PC-3 (cell line): ENCODE data around the gene FAM89B. TPM values are rescaled to one million over a fixed set of nuclear protein-coding genes. Genes with fewer than 3 reads are reported as not detected.

Experiments used
- ATAC-seq: fragments of 200-7000 bp; cut with Tn5 transposase; 2 replicates; pipeline ENCODE4 v1.9.1; 2020; ENCODE audit warnings: mild to moderate bottlenecking, moderate library complexity
- BruUV-seq: library from RNA; stranded (reverse); fragments of 400-500 nt; replicated peaks from 2 replicates; lab custom pipeline; 2021; lab: Mats Ljungman, UMichigan
- CTCF ChIA-PET: fragments of 300-600 bp; sonication (Branson Sonifier 250); formaldehyde crosslinking; loops from one replicate; lab custom pipeline; 2022; ENCODE audit warnings: antibody characterized with exemption; lab: Charles Lee
- POLR2A ChIA-PET: fragments of 300-600 bp; sonication (Branson Sonifier 250); formaldehyde crosslinking; loops from one replicate; lab custom pipeline; 2022; ENCODE audit warnings: antibody characterized with exemption; ENCODE audit not compliant: unreplicated experiment; lab: Charles Lee
- DNase-seq: peaks from one replicate; pipeline ENCODE4 v3.0.0-alpha.2; 2015
- H2AFZ ChIP-seq: fragments of 300-600 bp; sonication (generic); 2 replicates; pipeline ENCODE4 v1.6.0; 2016; ENCODE audit warnings: antibody characterized with exemption, low read length
- H3F3A ChIP-seq: fragments of 300-600 bp; sonication (generic); one replicate; pipeline ENCODE4 v1.6.0; 2017; ENCODE audit warnings: antibody characterized with exemption, low read length, control low read depth, mild to moderate bottlenecking; ENCODE audit not compliant: unreplicated experiment
- H3K27ac ChIP-seq: fragments of 300-600 bp; sonication (generic); 2 replicates; pipeline ENCODE4 v1.5.1; 2016; ENCODE audit warnings: mild to moderate bottlenecking, low read length
- H3K27me3 ChIP-seq: fragments of 300-600 bp; sonication (generic); 2 replicates; pipeline ENCODE4 v1.6.1; 2016; ENCODE audit warnings: low read length, mixed read lengths
- H3K36me3 ChIP-seq: fragments of 300-600 bp; sonication (generic); 2 replicates; pipeline ENCODE4 v1.6.1; 2016; ENCODE audit warnings: low read depth, mixed run types, low read length, mixed read lengths
- H3K4me1 ChIP-seq: fragments of 300-600 bp; sonication (generic); 2 replicates; pipeline ENCODE4 v1.5.1; 2016; ENCODE audit warnings: low read length; ENCODE audit not compliant: insufficient read depth
- H3K4me2 ChIP-seq: fragments of 300-600 bp; sonication (generic); 2 replicates; pipeline ENCODE4 v1.6.0; 2016; ENCODE audit warnings: low read length
- H3K4me3 ChIP-seq: fragments of 300-600 bp; sonication (generic); 2 replicates; pipeline ENCODE4 v1.5.1; 2016; ENCODE audit warnings: mild to moderate bottlenecking, low read length, mixed read lengths
- H3K79me2 ChIP-seq: fragments of 300-600 bp; sonication (generic); 2 replicates; pipeline ENCODE4 v1.6.1; 2017; ENCODE audit warnings: low read length, mixed read lengths
- H3K9ac ChIP-seq: fragments of 300-600 bp; sonication (generic); 2 replicates; pipeline ENCODE4 v1.6.0; 2016; ENCODE audit warnings: mild to moderate bottlenecking, low read length
- H3K9me2 ChIP-seq: fragments of 300-600 bp; sonication (generic); replicated peaks from 2 replicates; pipeline ENCODE4 v1.6.1; 2016; ENCODE audit warnings: mixed run types, low read length, mixed read lengths
- H3K9me3 ChIP-seq: fragments of 300-600 bp; sonication (generic); 2 replicates; pipeline ENCODE4 v1.6.1; 2016; ENCODE audit warnings: low read length, mixed read lengths
- H4K20me1 ChIP-seq: fragments of 300-600 bp; sonication (generic); 2 replicates; pipeline ENCODE4 v1.6.1; 2016; ENCODE audit warnings: low read length, mixed read lengths
- CTCF ChIP-seq: fragments of 300-600 bp; sonication (generic); conservative IDR thresholded peaks from 2 replicates; pipeline ENCODE4 v1.5.1; 2017; ENCODE audit warnings: antibody characterized with exemption, low read depth, mild to moderate bottlenecking, low read length
- EZH2 ChIP-seq: fragments of 300-600 bp; sonication (generic); IDR thresholded peaks from one replicate; pipeline ENCODE4 v1.6.1; 2017; ENCODE audit warnings: antibody characterized with exemption, mild to moderate bottlenecking, low read length; ENCODE audit not compliant: unreplicated experiment
- EZH2phosphoT487 ChIP-seq: fragments of 300-600 bp; sonication (generic); IDR thresholded peaks from 2 replicates; pipeline ENCODE4 v1.6.1; 2018; ENCODE audit warnings: mild to moderate bottlenecking, antibody characterized with exemption, low read length, borderline replicate concordance
- intact Hi-C: fragments of 100-400 bp; cut with micrococcal nuclease; formaldehyde crosslinking; loops from 2 replicates; pipeline ENCODE4 v1.9.0; 2023
- total RNA-seq: library from RNA; depleted of rRNA; stranded (reverse); fragments of >200 nt; gene quantifications from 2 replicates; pipeline ENCODE4 v1.2.3, GENCODE V29; 2014

FAM89B gene
- total RNA-seq, 1 experiment from 2014 or later, result 76.3 TPM

DNA sequence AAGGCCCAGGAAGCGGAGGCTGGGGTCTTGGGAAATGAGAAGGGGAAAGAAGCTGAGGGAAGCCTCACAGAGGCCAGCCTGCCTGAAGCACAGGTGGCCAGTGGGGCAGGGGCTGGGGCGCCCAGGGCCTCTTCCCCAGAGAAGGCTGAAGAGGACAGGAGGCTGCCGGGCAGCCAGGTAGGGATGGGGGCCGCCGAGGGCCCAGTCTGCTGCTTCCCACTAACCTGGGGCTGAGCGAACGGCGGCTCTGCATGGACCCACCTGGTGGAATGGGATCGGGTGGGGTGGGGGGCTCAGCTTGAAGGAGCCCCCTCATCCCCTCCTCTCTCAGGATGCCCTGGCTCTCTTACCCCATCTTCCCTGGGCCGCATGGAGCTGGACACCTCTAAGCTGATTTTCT, 11.3 kb downstream of the FAM89B start:
- H3K36me3 ChIP-seq, result peaks cover 8% of the 10 kb centered on the region
- CTCF ChIA-PET, result no interaction called here
- ATAC-seq, result no peak

DNA sequence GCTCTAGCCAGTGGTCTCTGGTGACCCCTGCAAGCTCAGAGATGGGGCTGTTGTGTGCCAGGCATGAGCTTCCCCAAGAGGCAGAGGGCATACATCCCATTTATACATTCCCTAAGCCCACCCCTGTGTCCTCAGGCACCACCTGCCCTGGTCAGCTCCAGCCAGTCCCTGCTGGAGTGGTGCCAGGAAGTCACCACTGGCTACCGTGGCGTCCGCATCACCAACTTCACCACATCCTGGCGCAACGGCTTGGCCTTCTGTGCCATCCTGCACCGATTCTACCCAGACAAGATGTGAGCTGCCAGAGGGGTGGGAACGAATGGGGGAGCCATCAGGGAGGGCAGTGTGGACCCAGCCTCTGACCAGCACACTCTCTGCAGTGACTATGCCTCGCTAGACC, 11.8 kb downstream of the FAM89B start:
- ChIA-PET CTCF (no interaction called here), POLR2A (no interaction called here)
- Histone ChIP-seq H3K9me2 (no peaks in the 10 kb centered on the region), H3K79me2 (no peaks in the 10 kb centered on the region), H3K9me3 (no peaks in the 10 kb centered on the region), H3K9ac (no peak overlapping the region), H4K20me1 (no peaks in the 10 kb centered on the region), H3K4me1 (no peaks in the 10 kb centered on the region), H3F3A (no peaks in the 10 kb centered on the region), H3K4me2 (no peak overlapping the region), H2AFZ (no peak overlapping the region), H3K27ac (no peak overlapping the region), H3K4me3 (no peak overlapping the region), H3K27me3 (no peaks in the 10 kb centered on the region), H3K36me3 (peaks cover 8% of the 10 kb centered on the region)
- ATAC-seq, result no peak
- intact Hi-C loops, result no loop called here
- no peak for TF ChIP-seq CTCF
- TF ChIP-seq EZH2phosphoT487, result no peak
- TF ChIP-seq EZH2, result no peak
- no TSS peak for BruUV-seq
- DNase-seq, result no peak

More for the DNA sequence above, 11.3 kb downstream of the FAM89B start:
- Histone ChIP-seq H3K9ac (no peak overlapping the region), H3K4me2 (no peak overlapping the region), H4K20me1 (no peaks in the 10 kb centered on the region), H3K9me3 (no peaks in the 10 kb centered on the region), H3K4me1 (no peaks in the 10 kb centered on the region), H3K27ac (no peak overlapping the region), H3K4me3 (no peak overlapping the region), H3K27me3 (no peaks in the 10 kb centered on the region), H2AFZ (no peak overlapping the region), H3K9me2 (no peaks in the 10 kb centered on the region), H3F3A (no peaks in the 10 kb centered on the region), H3K79me2 (peaks cover 1% of the 10 kb centered on the region; the same call in 1 of the 2 replicates)
- no peak for DNase-seq
- POLR2A ChIA-PET, result no interaction called here
- intact Hi-C loops, result no loop called here
- no peak for TF ChIP-seq EZH2
- no peak for TF ChIP-seq CTCF
- TF ChIP-seq EZH2phosphoT487, result no peak
- no TSS peak for BruUV-seq

DNA sequence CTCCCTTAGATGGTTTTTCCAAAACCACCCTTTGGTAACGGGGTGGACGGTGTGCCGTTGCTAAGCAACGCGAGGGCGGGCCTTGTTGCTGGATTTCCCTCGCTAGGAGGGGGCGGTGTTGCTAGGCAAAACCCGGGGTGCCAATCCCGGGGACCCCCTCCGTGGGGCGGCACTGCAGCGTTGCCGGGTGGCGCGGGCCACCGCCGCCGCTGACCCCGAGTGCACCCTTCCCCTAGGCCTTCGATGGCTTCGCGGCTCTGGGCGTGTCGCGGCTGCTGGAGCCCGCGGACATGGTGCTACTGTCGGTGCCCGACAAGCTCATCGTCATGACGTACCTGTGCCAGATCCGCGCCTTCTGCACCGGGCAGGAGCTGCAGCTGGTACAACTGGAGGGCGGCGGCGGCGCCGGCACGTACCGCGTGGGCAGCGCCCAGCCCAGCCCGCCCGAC, 12.4 kb downstream of the FAM89B start:
- Histone ChIP-seq H4K20me1 (no peaks in the 10 kb centered on the region), H3K9ac (no peak overlapping the region), H2AFZ (no peak overlapping the region), H3K9me3 (no peaks in the 10 kb centered on the region), H3K27ac (no peak overlapping the region), H3K36me3 (peaks cover 8% of the 10 kb centered on the region), H3K4me2 (no peak overlapping the region), H3F3A (no peaks in the 10 kb centered on the region), H3K4me1 (no peaks in the 10 kb centered on the region), H3K27me3 (no peaks in the 10 kb centered on the region), H3K79me2 (no peaks in the 10 kb centered on the region), H3K4me3 (no peak overlapping the region), H3K9me2 (no peaks in the 10 kb centered on the region)
- CTCF ChIA-PET, result no interaction called here
- TF ChIP-seq EZH2 (no peak), CTCF (no peak), EZH2phosphoT487 (no peak)
- DNase-seq, result no peak
- intact Hi-C loops, result no loop called here
- POLR2A ChIA-PET, result no interaction called here
- no peak for ATAC-seq
- no TSS peak for BruUV-seq
